ENCODE results near the gene TRIP12. TPM values are rescaled to one million over a fixed set of nuclear protein-coding genes. Genes with fewer than 3 reads are reported as not detected.

TRIP12 gene
- total and polyA plus RNA-seq, 2 of the 8 experiments (the other 6 are each of a cell fraction or from before 2014, with no cell fraction given) = 23.1 to 174 TPM

DNA sequence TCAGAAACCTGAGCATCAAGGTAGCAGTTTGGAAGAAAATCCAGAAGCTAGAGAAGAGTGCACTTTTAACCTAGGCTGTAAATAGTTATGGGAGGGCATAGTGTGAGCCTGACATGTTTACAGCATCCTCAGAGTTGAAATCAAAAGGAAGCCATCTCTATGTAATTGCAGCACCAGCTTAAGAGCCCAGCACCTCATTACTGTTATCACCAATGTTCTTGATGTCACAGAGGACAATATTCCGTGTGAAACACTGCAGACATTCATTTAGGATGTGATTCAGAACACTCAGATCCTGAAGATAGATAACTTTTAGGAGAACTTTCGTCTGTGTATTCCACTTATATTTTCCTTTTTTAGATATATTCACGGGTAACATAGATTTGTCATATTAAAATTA is 48.6 kb upstream of the TRIP12 start:
- no peaks in the 10 kb centered on the region for H4K20me1 ChIP-seq (replicated peaks in 1 of 2; ENCODE audit: control insufficient read depth in 1 of 2, insufficient read depth in 2 of 2, low read length in 2 of 2)
- H3K27me3 ChIP-seq (replicated peaks in 1 of 4; ENCODE audit: control insufficient read depth in 3 of 4, extremely low read depth in 1 of 4, insufficient read depth in 3 of 4, low read length in 3 of 4) = no peaks in the 10 kb centered on the region
- no peaks in the 10 kb centered on the region for H3K4me1 ChIP-seq (replicated peaks in 1 of 4; ENCODE audit: control insufficient read depth in 3 of 4, insufficient read depth in 4 of 4, low read length in 3 of 4)
- H2AFZ ChIP-seq (ENCODE audit: low read length) = no peak overlapping the region
- no peaks in the 10 kb centered on the region for H3K79me2 ChIP-seq (ENCODE audit: control insufficient read depth in 1 of 2, insufficient read depth in 2 of 2, low read length in 2 of 2)
- no peak overlapping the region for H2BK120ac ChIP-seq (replicated peaks; ENCODE audit: low read depth, low read length)
- POLR2A ChIA-PET (ENCODE audit: partially characterized antibody) = no interaction called here
- no peak overlapping the region for H2BK5ac ChIP-seq (ENCODE audit: low read depth, low read length)
- H3K79me1 ChIP-seq (ENCODE audit: low read depth, low read length) = no peaks in the 10 kb centered on the region
- no peak overlapping the region for H2BK15ac ChIP-seq (ENCODE audit: low read length)
- H4K8ac ChIP-seq (ENCODE audit: extremely low read depth, insufficient read depth, low read length) = no peak overlapping the region
- no peak overlapping the region for H3K23ac ChIP-seq (ENCODE audit: insufficient read length)
- FAIRE-seq (no peak), DNase-seq (ENCODE audit: low read depth in 1 of 2, low spot score in 2 of 2) (no peak)
- no peak overlapping the region for H3K18ac ChIP-seq (ENCODE audit: extremely low read depth, low read length)
- H2BK20ac ChIP-seq (ENCODE audit: low read length) = no peak overlapping the region
- WGBS, 2 experiments (ENCODE audit: extremely low coverage in 1 of 2, insufficient coverage in 1 of 2, insufficient read length in 1 of 2, insufficient replicate concordance in 2 of 2, low coverage in 1 of 2, low lambda C conversion rate in 2 of 2, missing lambda C conversion rate in 1 of 2) = 88% methylated on average over 3 of the region's 3 CpGs; no CpG with 5 or more reads in 1 of the 2 experiments
- H3K23me2 ChIP-seq (ENCODE audit: low read depth, low read length) = no peaks in the 10 kb centered on the region
- no peak overlapping the region for H3K4ac ChIP-seq (replicated peaks; ENCODE audit: insufficient read length, low read depth, low read length)
- H3K9me3 ChIP-seq (ENCODE audit: insufficient read depth in 2 of 2, low read depth in 1 of 2, low read length in 1 of 2) = no peaks in the 10 kb centered on the region
- no peak overlapping the region for H3K27ac ChIP-seq (ENCODE audit: low read depth, low read length)
- no peak overlapping the region for H3K9ac ChIP-seq (replicated peaks in 1 of 4; ENCODE audit: extremely low read depth in 1 of 4, low read depth in 3 of 4, low read length in 3 of 4)
- no peaks in the 10 kb centered on the region for H3K36me3 ChIP-seq (ENCODE audit: control insufficient read depth in 2 of 4, insufficient read depth in 4 of 4, low read length in 3 of 4)
- H3K4me2 ChIP-seq (ENCODE audit: insufficient read depth in 1 of 2, low read depth in 2 of 2, low read length in 2 of 2) = no peak overlapping the region
- no peak overlapping the region for H3K4me3 ChIP-seq (ENCODE audit: extremely low read depth in 1 of 4, insufficient read depth in 2 of 4, low read depth in 3 of 4, low read length in 4 of 4)
- no peak overlapping the region for H2AK5ac ChIP-seq (ENCODE audit: low read depth, low read length)
- no peak overlapping the region for H4K5ac ChIP-seq (ENCODE audit: insufficient read length, low read depth, low read length)
- no peak overlapping the region for H2BK12ac ChIP-seq (ENCODE audit: low read depth, low read length)
- TF ChIP-seq CHD1 (IDR thresholded peaks at IDR 0.05; ENCODE audit: low read depth, low read length) (no peak), JUN (IDR thresholded peaks at IDR 0.05; ENCODE audit: low read depth, low read length) (no peak)
- H4K91ac ChIP-seq (replicated peaks; ENCODE audit: insufficient read length, low read length) = no peak overlapping the region
- no peak overlapping the region for H3K14ac ChIP-seq (ENCODE audit: insufficient read length)
- no peak overlapping the region for H3K56ac ChIP-seq (replicated peaks; ENCODE audit: insufficient read length, low read depth, low read length)
- CTCF ChIA-PET (ENCODE audit: partially characterized antibody) = interaction anchor here (1.4 kb wide), 1 partner anchor 107 kb away, joined by 3 read pairs; no protein-coding TSS in a partner anchor
